A549 (cell line): Measurements from ENCODE around the gene RNF220. TPM values are rescaled to one million over a fixed set of nuclear protein-coding genes. Genes with fewer than 3 reads are reported as not detected.

ENCODE experiments used
- ATAC-seq, 2 experiments: fragments of 200-7000 bp in 1 of 2; fragments of >200 bp in 1 of 2; cut with Nextera tagmentation in 1 of 2; cut with Tn5 transposase in 1 of 2; 3 replicates each; pipeline versions ENCODE4 v1.8.0 to v1.9.1; 2018 to 2020; ENCODE audit warnings: mild to moderate bottlenecking in 1 of 2, moderate library complexity in 1 of 2
- CTCF ChIA-PET: fragments of 300-600 bp; sonication (Branson Sonifier 250); formaldehyde crosslinking; extraction: SDS; loops from one replicate; lab custom pipeline; 2021; ENCODE audit warnings: antibody characterized with exemption, inconsistent platforms; lab: Yijun Ruan, JAX
- POLR2A ChIA-PET: fragments of 350-600 bp; formaldehyde crosslinking; extraction: SDS; loops from one replicate; lab custom pipeline; 2021; ENCODE audit warnings: antibody characterized with exemption, inconsistent platforms; lab: Yijun Ruan, JAX
- DNase-seq, 2 experiments: peaks; one replicate each; pipeline versions ENCODE4 v3.0.0 to v3.0.0-alpha.2; 2011 to 2016; ENCODE audit warnings: low read depth in 1 of 2, low spot score in 1 of 2
- FAIRE-seq: peaks from 2 replicates; lab custom pipeline; 2011; peaks lifted over from hg19 to GRCh38; lab: Jason Lieb, UNC
- H3K27ac ChIP-seq, 2 experiments: fragments of >200 bp; sonication (Bioruptor Twin); formaldehyde crosslinking; 3 replicates each; pipeline ENCODE4 v1.5.1; 2016 to 2017
- H3K4me1 ChIP-seq: fragments of >200 bp; sonication (Bioruptor Twin); formaldehyde crosslinking; 3 replicates; pipeline ENCODE4 v1.6.1; 2016
- H3K4me2 ChIP-seq: fragments of >200 bp; sonication (Bioruptor Twin); formaldehyde crosslinking; 3 replicates; pipeline ENCODE4 v1.6.1; 2016
- H3K4me3 ChIP-seq: fragments of >200 bp; sonication (Bioruptor Twin); formaldehyde crosslinking; 3 replicates; pipeline ENCODE4 v1.5.1; 2016
- H3K9me3 ChIP-seq: fragments of >200 bp; sonication (Bioruptor Twin); formaldehyde crosslinking; 3 replicates; pipeline ENCODE4 v1.6.1; 2016
- BHLHE40 ChIP-seq: IDR thresholded peaks from 2 replicates; pipeline ENCODE4 v1.6.1; 2012; ENCODE audit warnings: low read depth, low read length, inconsistent platforms
- CEBPB ChIP-seq, 2 experiments: fragments of >200 bp in 1 of 2; sonication (Bioruptor Twin) in 1 of 2; formaldehyde crosslinking in 1 of 2; IDR thresholded peaks; 2 replicates each; pipeline ENCODE4 v1.6.1; 2012 to 2016
- CHD2 ChIP-seq: fragments of 150-350 bp; IDR thresholded peaks from 2 replicates; pipeline ENCODE4 v1.6.1; 2014; ENCODE audit warnings: low read length; ENCODE audit not compliant: partially characterized antibody
- FOSL2 ChIP-seq, 2 experiments: fragments of 450-650 bp in 1 of 2; fragments of >200 bp in 1 of 2; sonication (Bioruptor Twin) in 1 of 2; formaldehyde crosslinking; IDR thresholded peaks; 2 replicates each; pipeline versions ENCODE4 v1.5.0 to v1.6.1; 2016 to 2020; ENCODE audit warnings: mild to moderate bottlenecking in 1 of 2, moderate library complexity in 1 of 2
- GATA3 ChIP-seq: IDR thresholded peaks from 2 replicates; pipeline ENCODE4 v1.6.1; 2012; ENCODE audit warnings: borderline replicate concordance
- HDAC2 ChIP-seq: fragments of 200-600 bp; sonication (generic); IDR thresholded peaks from 2 replicates; pipeline ENCODE4 v1.6.1; 2016
- HOXA7 ChIP-seq: fragments of 250-450 bp; sonication (Bioruptor Pico); IDR thresholded peaks from 2 replicates; pipeline ENCODE4 v1.5.0; 2020; ENCODE audit warnings: mild to moderate bottlenecking, moderate library complexity
- JUNB ChIP-seq: fragments of >200 bp; sonication (Bioruptor Twin); formaldehyde crosslinking; IDR thresholded peaks from 2 replicates; pipeline ENCODE4 v1.6.1; 2016
- KDM5A ChIP-seq: fragments of 200-600 bp; sonication (generic); IDR thresholded peaks from 2 replicates; pipeline ENCODE4 v1.6.1; 2016; ENCODE audit warnings: antibody characterized with exemption, mild to moderate bottlenecking
- MAFK ChIP-seq: fragments of 450-650 bp; IDR thresholded peaks from 2 replicates; pipeline ENCODE4 v1.6.1; 2014; ENCODE audit not compliant: partially characterized antibody
- NFE2L2 ChIP-seq: fragments of 150-350 bp; conservative IDR thresholded peaks from 2 replicates; pipeline ENCODE4 v1.6.1; 2014; ENCODE audit warnings: low read length
- POLR2A ChIP-seq: IDR thresholded peaks from 2 replicates; pipeline ENCODE4 v1.6.1; 2012; ENCODE audit warnings: mild to moderate bottlenecking, low read length
- POLR2AphosphoS2 ChIP-seq: conservative IDR thresholded peaks from 2 replicates; pipeline ENCODE4 v1.6.1; 2012; ENCODE audit warnings: low read length, improper control_type of control experiment, inconsistent platforms
- RNF2 ChIP-seq: fragments of 200-600 bp; sonication (generic); IDR thresholded peaks from 2 replicates; pipeline ENCODE4 v1.6.1; 2016; ENCODE audit warnings: low read depth, mild to moderate bottlenecking, antibody characterized with exemption, moderate library complexity, borderline replicate concordance
- SMC3 ChIP-seq: fragments of >200 bp; sonication (Bioruptor Twin); formaldehyde crosslinking; IDR thresholded peaks from 3 replicates; pipeline ENCODE4 v1.6.1; 2018; ENCODE audit warnings: inconsistent platforms
- ZSCAN20 ChIP-seq: fragments of 250-450 bp; sonication (Bioruptor Pico); IDR thresholded peaks from 2 replicates; pipeline ENCODE4 v1.8.0; 2022; ENCODE audit warnings: mild to moderate bottlenecking, moderate library complexity
- WGBS: methylation state at CpG from one replicate; pipeline ENCODE4 v1.1.6; 2017; ENCODE audit errors: missing lambda C conversion rate; 5-methylcytosine and 5-hydroxymethylcytosine counted together
- polyA plus RNA-seq, 4 experiments: library from polyadenylated mRNA; depleted of rRNA in 3 of 4; stranded (reverse); fragments of >200 nt; fragmentation: RNase III in 1 of 4; extraction: RNeasy Plus Mini Kit Qiagen cat#74134 plus additional on column Dnase treatment in 1 of 4; gene quantifications; 2 replicates in 3 of 4; 3 replicates in 1 of 4; pipeline ENCODE4 v1.2.3, GENCODE V29; 2011 to 2017
- TF ChIP-seq, protein P1 (sequence below): fragments of 150-350 bp; IDR thresholded peaks from 2 replicates; pipeline ENCODE4 v1.6.1; 2014; ENCODE audit warnings: low read depth, mild to moderate bottlenecking, low read length
- TF ChIP-seq, protein P2 (sequence below): fragments of 250-450 bp; sonication (Bioruptor Pico); IDR thresholded peaks from 2 replicates; pipeline ENCODE4 v1.5.0; 2020; ENCODE audit warnings: low read depth, mild to moderate bottlenecking, moderate library complexity
- TF ChIP-seq, protein P3 (sequence below): fragments of 450-650 bp; IDR thresholded peaks from 2 replicates; pipeline ENCODE4 v1.6.1; 2014; ENCODE audit warnings: antibody characterized with exemption
- TF ChIP-seq, protein P4 (sequence below): fragments of 250-450 bp; sonication (Bioruptor Pico); IDR thresholded peaks from 2 replicates; pipeline ENCODE4 v1.5.0; 2021; ENCODE audit warnings: mild to moderate bottlenecking, moderate library complexity, borderline replicate concordance

The RNF220 gene
- polyA plus RNA-seq, 2 of the 4 experiments (the other 2 are of a cell fraction), result 53.4 to 54.5 TPM

DNA sequence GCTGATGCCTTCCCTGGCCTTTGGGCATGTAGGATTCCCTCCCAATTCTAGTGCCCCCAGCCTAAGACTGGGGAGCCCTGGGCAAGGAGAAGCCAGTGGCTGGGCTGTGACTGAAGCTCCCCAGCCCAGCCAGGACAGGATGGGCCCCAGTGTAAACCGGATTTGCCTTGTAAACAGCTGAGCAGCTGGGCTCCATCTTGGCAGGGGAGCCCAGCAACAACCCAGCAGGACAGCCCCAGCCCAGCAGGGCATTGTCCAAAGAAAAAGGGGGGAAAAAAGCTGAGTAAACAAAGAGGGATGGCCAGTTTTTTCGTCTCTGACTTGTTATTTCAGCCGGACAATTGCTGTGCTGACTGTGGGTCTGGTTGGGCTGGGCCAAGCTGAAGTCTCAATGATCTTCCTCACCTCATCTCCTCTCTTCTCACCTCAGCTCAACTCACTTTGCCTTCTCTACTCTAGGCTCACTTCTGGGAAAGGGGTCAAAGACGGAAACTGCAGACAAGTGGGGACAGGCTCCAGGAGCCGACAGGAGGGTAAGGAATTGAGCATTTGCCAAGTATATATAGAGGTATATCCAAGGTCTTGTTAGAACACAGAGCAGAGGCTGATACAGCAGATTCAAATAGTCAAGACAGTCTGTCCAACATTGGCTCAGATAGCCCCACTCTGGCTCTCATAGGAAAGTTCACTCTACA is 171.5 kb downstream of the RNF220 start:
- FAIRE-seq, result no peak
- no peak overlapping the region for H3K4me3 ChIP-seq
- H3K9me3 ChIP-seq, result no peaks in the 10 kb centered on the region
- H3K27ac ChIP-seq, result no peak overlapping the region
- no peak for ATAC-seq
- TF ChIP-seq CEBPB (IDR thresholded peaks at IDR 0.05) (no peak), POLR2AphosphoS2 (no peak), SMC3 (no peak), HDAC2 (no peak), RNF2 (no peak), CHD2 (no peak), MAFK (no peak)
- TF ChIP-seq, protein P1, sequence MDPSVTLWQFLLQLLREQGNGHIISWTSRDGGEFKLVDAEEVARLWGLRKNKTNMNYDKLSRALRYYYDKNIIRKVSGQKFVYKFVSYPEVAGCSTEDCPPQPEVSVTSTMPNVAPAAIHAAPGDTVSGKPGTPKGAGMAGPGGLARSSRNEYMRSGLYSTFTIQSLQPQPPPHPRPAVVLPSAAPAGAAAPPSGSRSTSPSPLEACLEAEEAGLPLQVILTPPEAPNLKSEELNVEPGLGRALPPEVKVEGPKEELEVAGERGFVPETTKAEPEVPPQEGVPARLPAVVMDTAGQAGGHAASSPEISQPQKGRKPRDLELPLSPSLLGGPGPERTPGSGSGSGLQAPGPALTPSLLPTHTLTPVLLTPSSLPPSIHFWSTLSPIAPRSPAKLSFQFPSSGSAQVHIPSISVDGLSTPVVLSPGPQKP, result no peak
- H3K4me1 ChIP-seq, result no peaks in the 10 kb centered on the region
- 47% methylated on average over 5 of the region's 5 CpGs for WGBS
- DNase-seq, result no peak
- H3K4me2 ChIP-seq, result no peak overlapping the region
- POLR2A ChIA-PET, result no interaction called here
- CTCF ChIA-PET, result interaction anchor here (1.0 to 2.1 kb wide), 2 partner anchors 8 to 18 kb away, joined by 3 to 8 read pairs; no protein-coding TSS in a partner anchor

DNA sequence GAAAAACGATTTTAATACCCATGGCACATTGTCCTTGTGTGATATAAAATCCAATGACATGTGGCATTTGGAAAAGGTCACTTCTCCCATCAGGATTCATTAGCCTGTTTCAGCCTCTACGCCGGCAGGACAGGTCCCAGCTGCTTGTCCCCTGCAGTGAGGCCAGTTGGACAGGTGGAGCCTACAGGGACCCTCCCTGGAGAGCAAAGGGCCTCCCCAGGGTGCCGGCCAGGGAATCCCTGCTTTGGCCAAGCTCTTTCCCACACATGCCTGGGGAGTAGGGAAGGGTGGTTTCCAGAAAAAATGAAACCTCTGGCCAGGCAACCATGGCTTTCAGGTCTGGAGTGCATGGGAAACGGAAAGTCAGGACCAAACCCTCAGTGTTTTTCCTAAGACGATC is 176.2 kb downstream of the RNF220 start:
- Histone ChIP-seq H3K4me2 (no peak overlapping the region), H3K27ac (no peak overlapping the region), H3K4me3 (no peak overlapping the region), H3K4me1 (no peaks in the 10 kb centered on the region), H3K9me3 (no peaks in the 10 kb centered on the region)
- 75% methylated on average over 6 of the region's 6 CpGs for WGBS
- DNase-seq (no peak), FAIRE-seq (no peak), ATAC-seq (no peak)
- CTCF ChIA-PET, result interaction anchor here (1.2 to 4.3 kb wide), 3 partner anchors 9 to 204 kb away, joined by 3 to 26 read pairs (median 6); no protein-coding TSS in a partner anchor
- TF ChIP-seq HDAC2 (no peak), BHLHE40 (no peak), FOSL2 (IDR thresholded peaks at IDR 0.05) (no peak), FOSL2 (CRISPR knock-in tag; IDR thresholded peaks at IDR 0.05) (no peak), RNF2 (no peak), POLR2A (no peak), GATA3 (no peak), MAFK (no peak), ZSCAN20 (CRISPR knock-in tag) (no peak), HOXA7 (CRISPR knock-in tag) (no peak), JUNB (no peak), KDM5A (no peak)
- TF ChIP-seq, protein P2, sequence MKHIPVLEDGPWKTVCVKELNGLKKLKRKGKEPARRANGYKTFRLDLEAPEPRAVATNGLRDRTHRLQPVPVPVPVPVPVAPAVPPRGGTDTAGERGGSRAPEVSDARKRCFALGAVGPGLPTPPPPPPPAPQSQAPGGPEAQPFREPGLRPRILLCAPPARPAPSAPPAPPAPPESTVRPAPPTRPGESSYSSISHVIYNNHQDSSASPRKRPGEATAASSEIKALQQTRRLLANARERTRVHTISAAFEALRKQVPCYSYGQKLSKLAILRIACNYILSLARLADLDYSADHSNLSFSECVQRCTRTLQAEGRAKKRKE (CRISPR knock-in tag), result no peak
- TF ChIP-seq, protein P3, sequence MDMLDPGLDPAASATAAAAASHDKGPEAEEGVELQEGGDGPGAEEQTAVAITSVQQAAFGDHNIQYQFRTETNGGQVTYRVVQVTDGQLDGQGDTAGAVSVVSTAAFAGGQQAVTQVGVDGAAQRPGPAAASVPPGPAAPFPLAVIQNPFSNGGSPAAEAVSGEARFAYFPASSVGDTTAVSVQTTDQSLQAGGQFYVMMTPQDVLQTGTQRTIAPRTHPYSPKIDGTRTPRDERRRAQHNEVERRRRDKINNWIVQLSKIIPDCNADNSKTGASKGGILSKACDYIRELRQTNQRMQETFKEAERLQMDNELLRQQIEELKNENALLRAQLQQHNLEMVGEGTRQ, result no peak
- TF ChIP-seq, protein P4, sequence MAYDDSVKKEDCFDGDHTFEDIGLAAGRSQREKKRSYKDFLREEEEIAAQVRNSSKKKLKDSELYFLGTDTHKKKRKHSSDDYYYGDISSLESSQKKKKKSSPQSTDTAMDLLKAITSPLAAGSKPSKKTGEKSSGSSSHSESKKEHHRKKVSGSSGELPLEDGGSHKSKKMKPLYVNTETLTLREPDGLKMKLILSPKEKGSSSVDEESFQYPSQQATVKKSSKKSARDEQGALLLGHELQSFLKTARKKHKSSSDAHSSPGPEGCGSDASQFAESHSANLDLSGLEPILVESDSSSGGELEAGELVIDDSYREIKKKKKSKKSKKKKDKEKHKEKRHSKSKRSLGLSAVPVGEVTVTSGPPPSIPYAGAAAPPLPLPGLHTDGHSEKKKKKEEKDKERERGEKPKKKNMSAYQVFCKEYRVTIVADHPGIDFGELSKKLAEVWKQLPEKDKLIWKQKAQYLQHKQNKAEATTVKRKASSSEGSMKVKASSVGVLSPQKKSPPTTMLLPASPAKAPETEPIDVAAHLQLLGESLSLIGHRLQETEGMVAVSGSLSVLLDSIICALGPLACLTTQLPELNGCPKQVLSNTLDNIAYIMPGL (CRISPR knock-in tag), result no peak
- POLR2A ChIA-PET, result no interaction called here

DNA sequence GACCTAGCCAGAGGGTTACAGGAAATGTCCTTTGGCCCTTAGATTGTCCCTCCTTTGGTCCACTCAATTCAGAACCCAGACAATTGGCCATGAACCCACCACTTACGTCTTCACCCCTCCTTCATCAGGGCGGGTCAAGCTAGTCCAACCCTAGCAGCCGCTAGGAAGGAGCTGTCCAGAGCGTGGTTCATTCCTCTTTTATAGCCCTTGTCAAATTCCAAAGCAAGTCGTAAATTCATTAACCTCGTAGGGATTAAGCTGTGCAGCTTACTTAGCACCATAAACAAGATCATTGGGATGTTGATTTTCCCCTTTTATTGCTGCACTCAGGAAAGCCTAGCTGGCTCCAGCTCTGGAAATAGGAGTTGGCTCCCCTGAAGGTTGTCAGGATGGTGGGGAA is 179.1 kb downstream of the RNF220 start:
- FAIRE-seq, result no peak
- TF ChIP-seq RNF2 (no peak), NFE2L2 (no peak)
- TF ChIP-seq, protein P3, result no peak
- no peak for ATAC-seq
- Histone ChIP-seq H3K4me3 (no peak overlapping the region), H3K9me3 (no peaks in the 10 kb centered on the region), H3K27ac (no peak overlapping the region), H3K4me2 (no peak overlapping the region), H3K4me1 (no peaks in the 10 kb centered on the region)
- 67% methylated on average over 6 of the region's 6 CpGs for WGBS
- DNase-seq, result no peak
- CTCF ChIA-PET, result interaction anchor here (1.2 to 2.9 kb wide), 3 partner anchors 10 to 72 kb away, joined by 4 to 24 read pairs (median 4); no protein-coding TSS in a partner anchor
- POLR2A ChIA-PET, result no interaction called here
